Activated CD4-positive, alpha-beta T cell treated with anti-CD3 and anti-CD28 coated beads, Interleukin-2, amount 10 ng/mL, durations not matched to agents 7 days and 5 days (primary cell): Measurements from ENCODE around the gene STAP1. TPM values are rescaled to one million over a fixed set of nuclear protein-coding genes. Genes with fewer than 3 reads are reported as not detected.
A peak's percentile ranks its signal among the peaks of the same experiment; 100 is the strongest.
"Not testable (repeated sequence)": the region's sequence is repeated elsewhere in the genome, so short reads cannot be mapped to it uniquely, and the experiment has no call there.

ENCODE experiments used
- CTCF ChIA-PET: fragments of 350-600 bp; sonication (Branson Sonifier 250); formaldehyde crosslinking; loops from one replicate; lab custom pipeline; 2021; ENCODE audit warnings: antibody characterized with exemption; lab: Charles Lee
- POLR2A ChIA-PET: fragments of 350-600 bp; sonication (Branson Sonifier 250); formaldehyde crosslinking; loops from one replicate; lab custom pipeline; 2021; ENCODE audit warnings: antibody characterized with exemption; lab: Charles Lee
- DNase-seq: peaks from one replicate; pipeline ENCODE4 v3.0.0-alpha.2; 2020
- H3K27ac Mint-ChIP-seq: one replicate; pipeline ENCODE4 v1.8.0; 2021; ENCODE audit warnings: mild to moderate bottlenecking, moderate library complexity, mixed read lengths
- H3K27me3 Mint-ChIP-seq: one replicate; pipeline ENCODE4 v1.8.0; 2021; ENCODE audit warnings: mixed read lengths
- H3K36me3 Mint-ChIP-seq: one replicate; pipeline ENCODE4 v1.8.0; 2021; ENCODE audit warnings: low read depth, mixed read lengths
- H3K4me1 Mint-ChIP-seq: one replicate; pipeline ENCODE4 v1.8.0; 2021; ENCODE audit warnings: mixed read lengths
- H3K4me3 Mint-ChIP-seq: one replicate; pipeline ENCODE4 v1.8.0; 2021; ENCODE audit warnings: mild to moderate bottlenecking, moderate library complexity, mixed read lengths
- H3K9me3 Mint-ChIP-seq: one replicate; pipeline ENCODE4 v1.8.0; 2021; ENCODE audit warnings: mixed read lengths
- total RNA-seq, 2 experiments: library from RNA; stranded (reverse); gene quantifications; one replicate each; pipeline ENCODE4 v1.2.3, GENCODE V29; 2021

The STAP1 gene
- total RNA-seq, 2 experiments from 2014 or later: 31.0 to 32.5 TPM

- H3K36me3 Mint-ChIP-seq: peaks cover 49% of the 10 kb centered on the region
These were observed 35.2 kb downstream of the STAP1 start for GRCh38 chr4:67593741-67594175.

GRCh38 chr4:67603310-67604028 is 44.9 kb downstream of the STAP1 start:
- no peak for DNase-seq
- no peak overlapping the region for H3K27ac Mint-ChIP-seq
- POLR2A ChIA-PET: no interaction called here

More at GRCh38 chr4:67593741-67594175, 35.2 kb downstream of the STAP1 start:
- CTCF ChIA-PET: interaction anchor here (1.3 kb wide), 1 partner anchor 11 kb away, joined by 3 read pairs; no protein-coding TSS in a partner anchor
- no peaks in the 10 kb centered on the region for H3K4me1 Mint-ChIP-seq
- no peak overlapping the region for H3K4me3 Mint-ChIP-seq
- H3K27me3 Mint-ChIP-seq: no peaks in the 10 kb centered on the region
- DNase-seq: no peak
- H3K27ac Mint-ChIP-seq: no peak overlapping the region
- POLR2A ChIA-PET: no interaction called here
- peaks cover 3% of the 10 kb centered on the region for H3K9me3 Mint-ChIP-seq

GRCh38 chr4:67604029-67604381 is 45.5 kb downstream of the STAP1 start:
- ChIA-PET CTCF (interaction anchor here (0.7 to 1.2 kb wide), 2 partner anchors 10 to 16 kb away, joined by 3 read pairs; no protein-coding TSS in a partner anchor), POLR2A (no interaction called here)
- no peak overlapping the region for H3K27ac Mint-ChIP-seq
- DNase-seq: no peak
- H3K4me3 Mint-ChIP-seq: no peak overlapping the region
- H3K9me3 Mint-ChIP-seq: peaks cover 16% of the 10 kb centered on the region
- peaks cover 12% of the 10 kb centered on the region for H3K4me1 Mint-ChIP-seq
- peaks cover 69% of the 10 kb centered on the region for H3K36me3 Mint-ChIP-seq
- H3K27me3 Mint-ChIP-seq: no peaks in the 10 kb centered on the region

More at GRCh38 chr4:67603310-67604028, 44.9 kb downstream of the STAP1 start:
- peaks cover 71% of the 10 kb centered on the region for H3K36me3 Mint-ChIP-seq
- peaks cover 17% of the 10 kb centered on the region for H3K9me3 Mint-ChIP-seq
- H3K4me1 Mint-ChIP-seq: peaks cover 11% of the 10 kb centered on the region
- no peaks in the 10 kb centered on the region for H3K27me3 Mint-ChIP-seq
- H3K4me3 Mint-ChIP-seq: no peak overlapping the region
- CTCF ChIA-PET: interaction anchor here (1.2 kb wide), 1 partner anchor 9 kb away, joined by 3 read pairs; no protein-coding TSS in a partner anchor

- ChIA-PET CTCF (interaction anchor here (0.7 to 1.2 kb wide), 2 partner anchors 10 to 15 kb away, joined by 3 read pairs; no protein-coding TSS in a partner anchor), POLR2A (no interaction called here)
- no peak overlapping the region for H3K4me3 Mint-ChIP-seq
- DNase-seq: no peak
- peaks cover 18% of the 10 kb centered on the region for H3K9me3 Mint-ChIP-seq
- no peaks in the 10 kb centered on the region for H3K27me3 Mint-ChIP-seq
- H3K36me3 Mint-ChIP-seq: peaks cover 73% of the 10 kb centered on the region
- no peak overlapping the region for H3K27ac Mint-ChIP-seq
- peaks cover 12% of the 10 kb centered on the region for H3K4me1 Mint-ChIP-seq
These were observed 46.2 kb downstream of the STAP1 start for GRCh38 chr4:67604749-67605148.

GRCh38 chr4:67608027-67608426 is 49.5 kb downstream of the STAP1 start:
- H3K4me1 Mint-ChIP-seq: peaks cover 12% of the 10 kb centered on the region
- CTCF ChIA-PET: no interaction called here
- peak overlapping the region; percentile 75 for H3K27ac Mint-ChIP-seq
- H3K9me3 Mint-ChIP-seq: peaks cover 9% of the 10 kb centered on the region
- H3K4me3 Mint-ChIP-seq: peak overlapping the region; percentile 4
- peaks cover 59% of the 10 kb centered on the region for H3K36me3 Mint-ChIP-seq
- no peak for DNase-seq
- POLR2A ChIA-PET: no interaction called here
- H3K27me3 Mint-ChIP-seq: no peaks in the 10 kb centered on the region

GRCh38 chr4:67614186-67614585 is 55.7 kb downstream of the STAP1 start:
- Mint-ChIP-seq H3K27me3 (no peaks in the 10 kb centered on the region), H3K9me3 (peaks cover 22% of the 10 kb centered on the region), H3K36me3 (peaks cover 60% of the 10 kb centered on the region), H3K27ac (no peak overlapping the region), H3K4me1 (no peaks in the 10 kb centered on the region), H3K4me3 (no peak overlapping the region)
- DNase-seq: no peak
- CTCF ChIA-PET: no interaction called here
- POLR2A ChIA-PET: no interaction called here

GRCh38 chr4:67615119-67615518 is 56.6 kb downstream of the STAP1 start:
- Mint-ChIP-seq H3K36me3 (peaks cover 59% of the 10 kb centered on the region), H3K27me3 (no peaks in the 10 kb centered on the region), H3K4me3 (no peak overlapping the region), H3K9me3 (peaks cover 17% of the 10 kb centered on the region), H3K4me1 (no peaks in the 10 kb centered on the region), H3K27ac (no peak overlapping the region)
- DNase-seq: no peak
- POLR2A ChIA-PET: no interaction called here
- CTCF ChIA-PET: no interaction called here

- H3K36me3 Mint-ChIP-seq: peaks cover 64% of the 10 kb centered on the region
- POLR2A ChIA-PET: no interaction called here
- no peaks in the 10 kb centered on the region for H3K27me3 Mint-ChIP-seq
- H3K4me3 Mint-ChIP-seq: no peak overlapping the region
- no peaks in the 10 kb centered on the region for H3K4me1 Mint-ChIP-seq
- peaks cover 17% of the 10 kb centered on the region for H3K9me3 Mint-ChIP-seq
- CTCF ChIA-PET: no interaction called here
- no peak overlapping the region for H3K27ac Mint-ChIP-seq
- DNase-seq: no peak
These were observed 58.0 kb downstream of the STAP1 start for GRCh38 chr4:67616478-67616877.

- no peak overlapping the region for H3K27ac Mint-ChIP-seq
- peaks cover 51% of the 10 kb centered on the region for H3K36me3 Mint-ChIP-seq
- H3K9me3 Mint-ChIP-seq: no peaks in the 10 kb centered on the region
- POLR2A ChIA-PET: no interaction called here
- CTCF ChIA-PET: no interaction called here
- no peaks in the 10 kb centered on the region for H3K27me3 Mint-ChIP-seq
- no peak overlapping the region for H3K4me3 Mint-ChIP-seq
- H3K4me1 Mint-ChIP-seq: peaks cover 5% of the 10 kb centered on the region
- DNase-seq: no peak
These were observed 66.4 kb downstream of the STAP1 start for GRCh38 chr4:67624939-67625338.

- peaks cover 18% of the 10 kb centered on the region for H3K4me1 Mint-ChIP-seq
- H3K9me3 Mint-ChIP-seq: no peaks in the 10 kb centered on the region
- no peaks in the 10 kb centered on the region for H3K27me3 Mint-ChIP-seq
- H3K27ac Mint-ChIP-seq: peak overlapping the region; percentile 89
- ChIA-PET POLR2A (no interaction called here), CTCF (no interaction called here)
- DNase-seq: no peak
- H3K36me3 Mint-ChIP-seq: peaks cover 58% of the 10 kb centered on the region
- H3K4me3 Mint-ChIP-seq: peak overlapping the region; percentile 82
These were observed 74.0 kb downstream of the STAP1 start for GRCh38 chr4:67632492-67632891.

- ChIA-PET CTCF (no interaction called here), POLR2A (no interaction called here)
- no peaks in the 10 kb centered on the region for H3K27me3 Mint-ChIP-seq
- no peak overlapping the region for H3K27ac Mint-ChIP-seq
- DNase-seq: no peak
- H3K36me3 Mint-ChIP-seq: peaks cover 56% of the 10 kb centered on the region
- peak overlapping the region; percentile 82 for H3K4me3 Mint-ChIP-seq
- H3K9me3 Mint-ChIP-seq: no peaks in the 10 kb centered on the region
- H3K4me1 Mint-ChIP-seq: peaks cover 22% of the 10 kb centered on the region
These were observed 76.2 kb downstream of the STAP1 start for GRCh38 chr4:67634741-67635140.

- POLR2A ChIA-PET: no interaction called here
- no peak for DNase-seq
- CTCF ChIA-PET: no interaction called here
- Mint-ChIP-seq H3K36me3 (peaks cover 57% of the 10 kb centered on the region), H3K9me3 (no peaks in the 10 kb centered on the region), H3K4me1 (peaks cover 20% of the 10 kb centered on the region), H3K27ac (no peak overlapping the region), H3K27me3 (no peaks in the 10 kb centered on the region), H3K4me3 (no peak overlapping the region)
These were observed 76.8 kb downstream of the STAP1 start for GRCh38 chr4:67635331-67635730.

- DNase-seq, CTCF ChIA-PET, POLR2A ChIA-PET, H3K27ac Mint-ChIP-seq, H3K4me3 Mint-ChIP-seq, H3K9me3 Mint-ChIP-seq, H3K27me3 Mint-ChIP-seq: not testable (repeated sequence)
- Mint-ChIP-seq H3K36me3 (peaks cover 58% of the 10 kb centered on the region), H3K4me1 (peaks cover 21% of the 10 kb centered on the region)
These were observed 78.5 kb downstream of the STAP1 start for GRCh38 chr4:67636978-67637377.
